SW 1271 (cell line): ENCODE results near the gene CIDEA.
"Not testable (repeated sequence)": the region's sequence is repeated elsewhere in the genome, so short reads cannot be mapped to it uniquely, and the experiment has no call there.

Experiments used
- DNase-seq, 2 experiments: peaks; one replicate each; lab custom pipeline; 2025; lab: John Stamatoyannopoulos, UW

CIDEA gene

DNA sequence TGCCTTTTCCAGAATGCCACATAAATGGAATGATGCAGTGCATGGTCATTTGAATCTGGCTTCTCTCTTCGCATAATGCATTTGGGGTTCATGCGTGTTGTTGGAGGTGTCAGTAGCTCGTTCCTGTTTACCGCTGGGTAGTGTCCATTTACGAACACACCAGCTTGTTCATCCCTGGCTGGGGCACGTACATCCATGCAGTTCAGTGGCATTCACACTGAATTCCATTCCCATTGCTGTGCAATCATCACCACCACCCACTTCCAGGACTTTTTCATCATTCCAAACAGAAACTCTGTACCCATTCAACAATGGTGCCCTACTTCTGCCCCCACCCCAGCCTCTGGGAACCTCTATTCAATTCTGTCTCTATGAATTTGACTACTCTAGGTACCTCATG, 14.7 kb upstream of the CIDEA start:
- DNase-seq: no peak

DNA sequence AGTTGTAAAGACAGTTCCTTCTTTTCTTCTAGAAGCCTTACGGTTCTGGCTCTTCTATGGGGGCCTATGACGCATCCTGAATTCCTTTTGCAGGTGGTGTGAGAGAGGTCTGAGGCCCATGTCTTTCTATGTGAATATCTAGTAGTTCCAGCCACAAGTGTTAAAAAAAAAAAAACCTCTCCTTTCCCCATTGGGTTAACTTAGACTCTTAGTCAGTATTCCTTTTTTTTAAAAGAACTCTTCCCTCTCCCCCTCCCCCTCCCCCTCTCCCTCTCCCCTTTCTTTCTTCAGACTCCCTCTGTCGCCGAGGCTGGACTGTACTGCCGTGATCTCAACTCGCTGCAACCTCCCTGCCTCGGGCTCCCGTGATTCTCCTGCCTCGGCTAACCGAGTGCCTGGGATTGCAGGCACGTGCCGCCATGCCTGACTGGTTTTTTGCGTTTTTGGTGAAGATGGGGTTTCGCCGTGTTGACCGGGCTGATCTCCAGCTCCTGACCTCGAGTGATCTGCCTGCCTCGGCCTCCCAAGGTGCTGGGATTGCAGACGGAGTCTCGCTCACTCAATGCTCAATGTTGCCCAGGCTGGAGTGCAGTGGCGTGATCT, 11.4 kb upstream of the CIDEA start:
- no peak for DNase-seq

DNA sequence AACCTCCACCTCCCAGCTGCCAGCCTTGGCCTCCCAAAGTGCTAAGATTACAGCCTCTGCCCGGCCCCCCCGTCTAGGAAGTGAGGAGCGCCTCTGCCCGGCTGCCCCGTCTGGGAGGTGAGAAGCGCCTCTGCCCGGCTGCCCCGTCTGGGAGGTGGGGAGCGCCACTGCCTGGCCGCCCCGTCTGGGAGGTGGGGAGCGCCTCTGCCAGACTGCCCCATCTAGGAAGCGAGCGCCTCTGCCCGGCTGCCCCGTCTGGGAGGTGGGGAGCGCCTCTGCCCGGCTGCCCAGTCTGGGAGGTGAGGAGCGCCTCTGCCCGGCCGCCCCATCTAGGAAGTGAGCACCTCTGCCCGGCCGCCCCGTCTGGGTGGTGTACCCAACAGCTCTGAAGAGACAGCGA, 10.9 kb upstream of the CIDEA start:
- not testable (repeated sequence) for DNase-seq

DNA sequence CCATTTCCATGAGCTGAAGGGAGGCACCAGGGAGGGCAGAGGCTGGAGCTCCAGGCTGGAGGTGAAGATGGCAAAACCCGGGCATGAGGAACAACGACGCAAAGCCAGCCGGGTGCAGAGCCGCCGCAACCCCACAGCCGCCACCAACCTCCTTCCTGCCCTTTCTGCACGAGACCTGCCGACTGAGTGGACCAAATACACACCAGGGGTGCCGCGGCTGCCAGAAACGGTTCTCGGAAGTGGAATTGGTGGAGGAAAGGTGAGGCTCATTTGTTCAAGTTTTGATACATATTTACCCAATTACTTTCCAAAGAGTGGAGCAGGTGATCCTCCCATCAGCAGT, 8.4 kb upstream of the CIDEA start:
- no peak for DNase-seq

DNA sequence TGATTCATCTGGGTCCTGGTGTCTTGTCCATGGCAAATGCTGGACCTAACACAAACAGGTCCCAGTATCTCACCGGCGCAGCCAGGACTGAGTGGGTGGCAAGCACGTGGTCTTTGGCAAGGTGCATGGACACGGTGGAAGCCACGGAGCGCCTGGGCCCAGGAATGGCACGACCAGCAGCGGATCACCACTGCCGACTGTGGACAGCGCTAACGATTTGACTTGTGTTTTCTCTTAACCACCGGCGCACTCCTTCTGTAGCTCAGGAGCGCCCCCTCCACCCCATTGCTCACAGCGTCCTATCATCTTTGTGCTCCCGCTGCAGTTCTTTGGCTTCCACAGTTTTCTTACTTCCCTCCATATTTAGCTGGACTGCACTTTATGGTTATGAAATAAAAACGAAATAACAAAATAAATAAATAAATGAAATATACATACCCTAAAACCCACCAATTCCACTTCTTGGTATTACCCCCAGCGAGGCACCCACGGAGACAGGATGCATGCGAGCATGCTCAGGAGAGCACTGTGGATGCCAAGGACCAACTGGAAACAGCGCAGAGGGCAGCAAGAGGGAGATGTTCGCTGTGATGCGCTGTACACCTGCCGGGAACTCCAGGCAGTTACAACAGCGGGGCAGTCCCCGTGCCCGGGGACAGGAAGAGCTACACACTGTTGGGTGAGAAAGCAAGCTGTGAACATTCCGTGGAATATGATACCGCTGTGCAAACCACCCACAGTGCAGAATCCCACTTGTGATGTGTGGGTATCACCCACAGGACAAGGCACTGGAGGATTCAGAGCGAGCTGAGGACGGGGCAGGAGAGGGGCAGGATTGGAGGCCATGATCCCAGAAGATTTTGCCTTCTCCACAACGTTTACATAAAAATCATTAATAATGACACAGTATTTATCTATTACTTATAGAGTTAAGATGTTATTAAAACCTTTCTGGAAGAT, 7.0 kb upstream of the CIDEA start:
- DNase-seq: no peak

DNA sequence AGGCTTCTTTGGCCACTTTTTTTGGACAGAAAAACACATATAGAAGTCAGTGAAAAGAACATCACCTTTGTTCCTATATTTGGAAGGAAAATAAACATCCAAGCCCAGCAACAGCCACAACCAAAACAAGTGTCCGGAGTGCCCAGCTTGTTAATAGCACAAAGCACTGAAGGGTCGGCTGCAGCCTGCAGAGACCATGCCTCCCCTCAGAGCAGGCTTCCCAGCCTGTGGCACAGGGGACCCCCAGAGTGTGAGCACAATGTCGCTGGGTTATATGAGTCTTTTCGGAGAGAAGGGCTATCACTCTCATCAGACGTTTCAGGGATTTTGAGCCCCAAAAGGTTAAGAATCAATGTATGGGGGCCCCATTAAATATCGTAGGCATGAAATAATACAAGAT, 6.2 kb upstream of the CIDEA start:
- DNase-seq: no peak

DNA sequence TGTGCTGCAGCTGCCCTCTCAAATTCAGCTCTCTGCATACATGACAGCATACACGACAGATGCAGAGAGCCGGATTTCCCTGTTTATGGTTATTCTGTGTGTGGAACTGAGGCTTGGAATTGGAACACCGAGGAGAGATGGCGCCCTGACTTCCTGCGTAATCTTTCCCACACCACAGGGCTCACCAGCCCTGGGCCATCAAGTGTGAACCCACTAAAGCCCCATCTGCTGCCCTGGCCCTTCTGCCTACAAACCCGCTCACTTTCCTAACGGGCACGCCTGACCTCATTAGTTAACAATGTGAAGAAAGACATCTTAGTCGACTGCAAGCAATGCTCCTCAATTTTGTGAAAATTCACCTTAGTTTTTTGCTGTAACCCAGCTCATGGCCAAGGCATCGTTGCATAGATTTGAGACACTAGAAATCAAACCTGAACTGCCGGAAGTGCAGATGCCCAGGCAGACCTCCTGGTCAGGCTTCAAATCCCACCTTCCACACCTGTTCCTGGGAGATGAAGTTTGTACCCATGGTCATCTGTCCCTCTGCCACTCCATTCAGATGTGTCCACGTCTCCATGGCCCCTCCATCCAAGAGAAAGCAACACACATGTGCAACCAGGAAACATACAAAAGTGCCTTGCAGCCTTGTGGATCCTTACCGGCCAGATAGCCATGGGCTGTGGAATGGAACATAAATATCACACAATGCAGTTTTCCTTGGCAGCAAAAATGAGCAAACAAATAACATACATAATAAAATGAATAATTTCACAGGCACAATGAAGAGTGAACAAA, 5.0 kb upstream of the CIDEA start:
- DNase-seq: no peak

DNA sequence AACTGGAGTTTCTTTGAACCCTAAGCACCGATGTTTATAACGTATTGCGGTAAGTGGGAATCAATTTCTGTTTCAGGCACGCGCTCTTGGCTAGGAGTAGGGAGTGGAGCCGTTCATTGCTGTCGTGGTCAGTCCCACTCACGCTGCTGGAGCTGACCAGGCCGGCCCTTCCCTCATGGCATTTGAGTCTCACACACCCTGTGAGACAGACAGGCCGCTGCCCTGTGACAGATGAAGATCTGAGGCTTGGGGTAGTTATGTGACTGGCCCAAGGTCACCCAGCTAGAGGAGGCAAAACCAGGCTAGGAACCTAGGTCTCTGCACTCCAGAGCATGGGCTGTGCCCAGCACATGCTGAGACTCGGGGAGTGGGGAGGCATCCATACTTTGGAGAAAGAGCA, 2.9 kb upstream of the CIDEA start:
- no peak for DNase-seq

DNA sequence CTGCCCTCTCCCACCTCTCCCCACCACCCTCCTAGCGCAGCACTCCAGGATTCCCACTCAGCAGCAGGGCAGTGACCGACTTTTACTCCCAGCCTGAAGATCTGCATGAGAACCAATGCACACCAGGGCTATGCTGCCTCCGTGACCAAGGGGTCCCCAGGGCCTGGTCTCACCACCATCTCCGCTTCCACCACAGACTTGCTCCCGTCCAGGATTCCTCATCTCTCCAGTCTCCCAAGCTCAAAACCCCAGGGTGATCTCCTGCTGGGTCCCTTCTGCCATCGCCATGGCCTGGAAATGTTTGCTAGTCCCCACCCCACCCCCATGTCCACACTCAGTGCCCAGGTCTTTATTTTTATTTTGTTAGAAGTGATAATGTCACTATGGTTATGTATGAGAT, 2.1 kb upstream of the CIDEA start:
- DNase-seq: no peak

DNA sequence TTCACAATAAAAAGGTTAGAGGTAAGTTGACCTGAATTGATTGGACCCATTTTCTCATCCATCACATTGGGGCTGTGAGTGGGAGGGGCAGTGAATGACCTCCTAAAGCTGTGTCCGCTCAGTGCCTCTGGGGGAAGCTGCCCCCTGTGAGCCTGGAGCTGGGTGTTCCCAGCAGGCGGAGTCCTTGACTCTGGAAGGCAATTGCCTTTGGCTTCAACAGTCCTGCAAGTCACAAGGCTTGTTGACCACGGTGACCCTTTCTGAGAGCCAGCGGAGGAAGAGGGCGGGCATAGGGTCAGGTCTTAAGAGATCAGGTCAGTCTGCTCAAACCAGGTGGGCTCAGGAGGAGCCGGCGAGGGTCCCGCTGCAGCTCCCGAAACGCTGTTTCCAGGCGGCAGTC, 1.1 kb upstream of the CIDEA start:
- DNase-seq: no peak

DNA sequence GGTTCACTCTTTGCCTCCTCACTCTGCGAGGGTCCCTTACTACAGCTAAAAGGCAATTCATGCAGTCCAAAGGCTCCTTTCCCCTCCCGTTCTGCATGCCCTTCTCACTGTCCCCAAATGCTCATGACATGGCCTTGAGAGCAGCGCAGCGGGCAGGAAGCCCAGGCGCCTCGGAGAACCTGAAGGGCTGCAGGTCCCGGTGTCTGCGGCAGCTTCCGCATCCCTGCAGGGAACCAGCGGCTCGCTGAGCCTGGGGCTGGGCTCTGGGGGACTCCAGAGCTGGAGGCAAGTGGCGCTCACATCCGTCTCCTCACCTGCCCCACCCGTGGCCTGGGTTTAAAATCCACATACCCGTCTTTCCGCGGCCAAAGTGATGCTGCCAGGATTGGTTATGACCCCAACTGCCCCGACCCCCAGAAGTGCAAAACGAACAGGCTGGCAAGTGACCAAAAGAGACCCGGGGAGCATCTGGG, 462 bp upstream of the CIDEA start:
- DNase-seq: no peak

DNA sequence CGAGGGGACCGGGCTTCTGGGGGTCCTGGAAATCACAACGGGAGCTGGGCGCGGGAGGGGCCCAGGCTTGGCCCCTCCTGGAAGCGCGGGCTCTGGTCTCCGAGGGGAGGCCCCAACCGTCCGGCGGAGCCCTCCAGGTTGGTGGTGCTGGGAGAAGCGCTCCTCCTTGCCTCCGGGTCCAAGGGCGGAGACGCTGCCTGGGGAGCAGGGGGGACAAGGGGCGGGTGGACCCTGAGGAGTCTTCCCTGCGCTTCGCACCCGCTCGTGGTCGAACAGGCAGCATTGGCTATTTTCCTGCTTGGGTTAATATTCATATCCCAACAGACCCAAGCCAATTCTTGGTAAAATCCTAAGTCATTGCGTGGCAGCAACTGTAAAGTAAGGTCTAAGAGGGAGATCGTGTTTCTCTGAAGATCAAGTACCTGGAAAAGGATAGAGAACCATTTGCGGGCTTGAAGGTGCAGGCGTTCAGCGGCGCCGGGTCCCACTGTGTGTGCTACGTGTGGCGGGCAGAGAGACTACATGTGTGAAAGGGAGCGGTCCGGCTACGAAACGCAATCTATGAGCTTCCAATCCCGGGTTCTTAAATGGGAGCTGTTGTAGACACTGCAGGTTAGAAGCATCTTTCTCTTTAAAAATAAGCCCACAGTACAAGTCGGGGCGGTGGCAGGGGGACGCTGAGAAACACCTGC, 805 bp downstream of the CIDEA start:
- no peak for DNase-seq

DNA sequence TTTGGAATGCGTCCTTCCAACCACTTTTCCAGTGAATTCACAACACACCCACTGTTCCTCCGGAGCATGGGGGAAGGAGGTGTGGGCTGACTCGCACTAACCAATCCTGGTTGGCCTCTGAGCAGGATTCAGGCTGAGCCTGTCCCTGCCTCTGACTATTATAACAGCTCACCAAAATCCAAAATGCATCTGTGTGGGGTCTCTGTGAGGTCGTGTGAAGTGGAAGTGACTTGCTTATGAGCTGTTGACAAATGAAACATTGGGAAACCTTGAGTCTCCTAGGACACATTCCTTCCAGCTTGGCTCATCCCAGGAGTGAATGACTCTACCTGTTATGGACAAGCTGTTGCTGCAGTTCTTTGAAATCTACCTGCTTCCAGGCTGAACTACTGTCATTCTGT, 1.5 kb downstream of the CIDEA start:
- no peak for DNase-seq

DNA sequence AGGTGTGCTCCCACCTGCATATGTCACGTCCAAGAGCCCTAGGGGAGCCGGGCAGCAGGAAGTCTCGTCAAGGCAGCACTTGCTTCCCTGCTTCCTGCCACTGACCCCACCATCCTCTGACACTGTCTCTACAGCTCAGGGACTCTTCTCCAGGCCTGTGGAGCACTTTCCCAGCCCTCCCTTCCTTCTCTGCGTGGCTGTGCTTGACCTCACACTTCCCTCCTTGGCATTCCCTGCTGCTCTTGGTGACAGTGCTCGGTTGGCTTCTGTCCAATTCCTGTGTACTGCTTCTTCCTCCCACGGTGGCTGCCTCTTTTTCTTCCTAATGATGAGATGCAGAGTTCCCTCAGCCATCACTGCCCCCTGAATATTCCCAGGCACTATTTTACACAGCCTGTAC, 2.8 kb downstream of the CIDEA start:
- no peak for DNase-seq

DNA sequence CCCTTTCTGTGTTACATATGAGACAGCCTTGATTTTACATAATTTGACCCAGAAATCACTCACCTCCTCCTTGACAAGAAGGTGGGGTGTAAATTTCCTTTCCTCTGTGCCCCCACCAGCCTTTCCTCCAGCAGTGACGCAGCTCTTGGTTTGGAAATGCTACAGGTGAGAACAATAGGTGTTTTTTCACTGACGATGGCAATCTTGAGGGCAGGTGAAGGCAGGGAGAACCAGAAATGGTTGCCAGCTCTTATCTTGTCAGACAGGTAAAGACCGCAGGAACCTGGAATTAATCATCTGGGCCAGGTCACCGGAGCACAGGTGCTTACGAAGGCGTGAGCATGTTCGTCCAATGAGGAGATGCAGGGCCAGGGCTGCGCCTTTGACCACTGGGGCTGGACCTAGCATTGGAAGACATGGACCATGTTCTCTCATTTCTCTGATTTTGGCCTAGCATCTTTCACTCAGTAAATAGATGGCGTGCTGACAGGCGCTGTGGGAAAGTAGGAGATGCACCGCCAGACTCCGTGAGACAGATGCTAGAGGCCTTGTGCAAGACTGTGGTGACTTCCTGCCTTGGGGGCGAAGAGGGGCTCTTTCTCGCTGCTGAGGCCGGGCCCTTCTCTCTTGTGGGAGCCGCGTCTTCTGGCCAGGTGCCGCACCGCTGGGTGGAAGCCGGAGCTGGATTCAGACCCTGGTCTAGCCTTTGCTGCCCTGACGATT, 4.0 kb downstream of the CIDEA start:
- no peak for DNase-seq

DNA sequence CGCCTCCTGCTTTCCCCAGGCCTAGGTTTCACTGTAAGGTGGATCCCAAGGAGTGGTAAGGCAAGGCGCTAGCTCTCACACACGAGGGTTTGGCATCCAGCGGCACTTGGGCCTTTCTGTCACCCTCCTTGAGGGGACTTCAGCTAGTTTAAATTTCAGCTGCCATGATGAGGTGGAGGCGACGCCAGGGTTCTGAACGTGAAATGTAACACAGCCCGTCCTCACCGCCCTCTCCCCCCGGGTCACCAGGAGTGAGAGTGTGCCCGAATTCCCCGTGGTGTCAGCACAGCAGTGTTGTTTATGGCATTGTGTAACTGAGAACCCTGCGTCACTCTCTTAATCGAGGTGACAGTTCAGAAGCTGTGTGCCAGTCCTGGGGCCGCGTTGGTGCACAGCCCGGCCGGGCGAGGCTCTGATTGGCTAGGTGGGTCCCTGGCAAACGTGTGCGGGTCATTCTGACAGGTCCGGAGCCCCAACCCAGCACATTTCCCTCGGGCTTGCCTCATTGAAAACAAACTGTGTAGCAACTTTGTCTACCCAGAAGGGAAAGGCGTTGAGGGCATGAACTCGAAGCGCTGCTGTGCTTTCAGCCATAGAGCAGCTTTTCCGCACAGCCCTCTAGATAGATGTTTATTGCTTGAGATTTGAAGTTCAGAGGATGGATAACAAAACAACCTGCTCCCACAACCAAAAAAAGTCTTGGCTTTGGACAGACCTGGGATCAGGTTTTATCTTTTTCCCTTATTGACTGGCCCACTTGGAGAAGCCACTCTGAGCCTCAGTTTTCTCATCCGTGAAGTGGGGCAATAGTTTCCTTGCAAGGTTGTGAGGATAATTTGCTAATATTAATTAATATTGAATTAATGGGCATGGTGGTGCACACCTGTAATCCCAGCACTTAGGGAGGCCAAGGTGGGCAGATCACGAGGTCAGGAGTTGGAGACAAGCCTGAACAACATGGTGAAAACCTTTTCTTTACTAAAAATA, 4.9 kb downstream of the CIDEA start:
- no peak for DNase-seq

DNA sequence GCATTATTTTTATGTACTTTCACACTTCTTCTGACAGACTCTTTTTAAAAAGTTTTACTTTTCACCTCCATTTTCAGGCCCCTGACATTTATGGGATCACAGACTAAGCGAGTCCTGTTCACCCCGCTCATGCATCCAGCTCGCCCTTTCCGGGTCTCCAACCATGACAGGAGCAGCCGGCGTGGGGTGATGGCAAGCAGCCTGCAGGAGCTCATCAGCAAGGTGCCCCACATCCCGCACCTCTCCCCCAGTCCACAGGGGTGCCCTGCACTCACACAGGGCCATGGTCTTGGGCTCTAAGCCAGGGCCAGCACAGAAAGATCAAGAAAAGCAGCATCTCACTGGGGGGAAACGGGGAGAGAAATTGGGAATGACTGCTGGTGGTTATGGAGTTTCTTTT, 8.6 kb downstream of the CIDEA start:
- no peak for DNase-seq

DNA sequence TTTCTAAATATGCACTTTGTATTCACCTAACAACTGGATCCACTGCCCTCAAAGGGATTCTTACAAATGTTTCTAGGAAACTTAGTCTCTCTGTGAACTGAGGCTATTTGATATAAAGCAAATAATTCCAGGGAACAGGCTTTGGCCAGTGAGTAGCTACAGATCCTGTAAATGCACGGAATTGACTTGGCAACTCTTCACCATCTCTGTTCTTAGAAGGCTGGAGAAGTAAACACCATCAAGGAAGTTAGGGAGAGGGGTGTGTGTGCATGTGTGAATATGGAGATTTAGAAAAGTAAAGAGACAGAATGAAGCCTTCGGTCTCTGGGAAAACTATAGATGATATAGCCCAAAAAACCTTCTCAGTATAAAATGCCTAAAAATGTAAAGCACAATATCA, 10.7 kb downstream of the CIDEA start:
- no peak for DNase-seq

DNA sequence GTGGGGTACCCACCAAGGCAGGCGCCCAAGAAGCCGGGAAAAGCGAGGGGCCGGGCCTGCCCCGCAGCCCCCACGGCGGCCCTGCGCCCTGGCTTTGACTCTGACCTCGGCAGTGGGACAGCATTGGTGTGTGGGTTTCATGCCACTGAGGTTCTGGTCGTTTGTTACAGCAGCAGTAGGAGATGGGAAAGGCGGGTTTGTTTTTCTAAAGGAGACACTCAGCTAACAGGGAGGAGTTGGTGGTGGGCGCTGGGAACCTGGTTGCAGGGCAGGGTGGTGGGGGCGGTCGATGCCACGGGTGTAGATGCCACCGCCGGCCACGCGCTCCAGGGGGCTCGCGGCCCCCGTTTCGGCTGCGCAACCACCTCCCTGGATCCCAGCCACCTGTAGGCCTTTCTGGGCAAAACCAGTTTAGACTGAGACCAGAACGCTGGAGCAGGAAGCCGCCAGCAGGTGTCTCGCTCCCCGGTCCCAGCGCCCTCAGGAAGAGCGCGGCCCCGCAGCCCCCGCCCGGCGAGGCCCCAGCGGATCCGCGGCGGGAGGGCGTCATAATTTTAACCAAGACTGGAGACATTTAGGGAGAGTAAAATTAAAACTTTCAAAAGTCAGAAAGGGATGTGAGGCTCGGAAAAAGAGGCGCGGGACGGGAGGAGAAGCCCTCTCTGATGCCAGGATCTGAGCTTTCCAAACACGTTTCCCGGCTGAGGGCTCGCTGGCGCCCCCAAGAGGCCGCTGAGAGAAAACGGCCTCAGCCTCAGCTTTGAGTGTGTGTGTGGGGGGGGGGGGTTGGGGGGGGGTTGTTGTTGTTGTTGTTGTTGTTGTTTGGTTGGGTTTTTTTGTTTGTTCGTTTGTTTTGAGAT, 17.4 kb downstream of the CIDEA start:
- DNase-seq: peak; percentile 36 to 69
